T-helper 17 cell (primary cell): ENCODE data around the gene UHRF1. TPM values are rescaled to one million over a fixed set of nuclear protein-coding genes. Genes with fewer than 3 reads are reported as not detected.

ENCODE experiments used
- ATAC-seq: fragments of 150-1000 bp; cut with Tn5 transposase; 2 replicates; pipeline ENCODE4 v1.10.0; 2021; ENCODE audit warnings: mild to moderate bottlenecking, moderate library complexity
- DNase-seq, 3 donors: peaks; one replicate each; pipeline versions ENCODE4 v3.0.0 to v3.0.0-alpha.2; 2020 to 2021
- H3K9me3 ChIP-seq: one replicate; pipeline ENCODE4 v1.7.0; 2013; ENCODE audit warnings: low read length, mild to moderate bottlenecking; ENCODE audit not compliant: control insufficient read depth, poor library complexity, severe bottlenecking
- H3K27ac Mint-ChIP-seq: one replicate; pipeline ENCODE4 v1.8.0; 2022; ENCODE audit warnings: mild to moderate bottlenecking, moderate library complexity, mixed read lengths
- H3K27me3 Mint-ChIP-seq: one replicate; pipeline ENCODE4 v1.8.0; 2022; ENCODE audit warnings: mixed read lengths
- H3K36me3 Mint-ChIP-seq: one replicate; pipeline ENCODE4 v1.8.0; 2022; ENCODE audit warnings: low read depth, mixed read lengths
- H3K4me1 Mint-ChIP-seq: one replicate; pipeline ENCODE4 v1.8.0; 2022; ENCODE audit warnings: mild to moderate bottlenecking, mixed read lengths
- H3K4me3 Mint-ChIP-seq: one replicate; pipeline ENCODE4 v1.8.0; 2022; ENCODE audit warnings: mild to moderate bottlenecking, moderate library complexity, mixed read lengths
- total RNA-seq, 4 donors: library from RNA in 2 of 4; stranded (reverse) in 2 of 4; gene quantifications; one replicate each; pipeline ENCODE4 v1.2.3 and lab custom pipeline; 2022 to 2026

Gene UHRF1
- total RNA-seq, 2 donors from 2014 or later: 0.12 to 0.34 TPM

- H3K9me3 ChIP-seq: no peaks in the 10 kb centered on the region
- Mint-ChIP-seq H3K4me3 (peak overlapping the region; percentile 92), H3K4me1 (peaks cover 25% of the 10 kb centered on the region), H3K27me3 (no peaks in the 10 kb centered on the region), H3K36me3 (no peaks in the 10 kb centered on the region), H3K27ac (peak overlapping the region; percentile 92)
- ATAC-seq (peak; percentile 94), DNase-seq (peak; percentile 91 to 94 (median 93))
These were observed 744 bp downstream of the UHRF1 start for GRCh38 chr19:4909897-4910593.

- Mint-ChIP-seq H3K4me3 (peak overlapping the region; percentile 92), H3K27ac (peak overlapping the region; percentile 92), H3K27me3 (no peaks in the 10 kb centered on the region), H3K36me3 (no peaks in the 10 kb centered on the region), H3K4me1 (peaks cover 29% of the 10 kb centered on the region)
- DNase-seq: no peak
- ATAC-seq: no peak
- no peaks in the 10 kb centered on the region for H3K9me3 ChIP-seq
These were observed 1.4 kb downstream of the UHRF1 start for GRCh38 chr19:4910594-4911281.

GRCh38 chr19:4911314-4911713 is 2.0 kb downstream of the UHRF1 start:
- Mint-ChIP-seq H3K4me1 (peaks cover 33% of the 10 kb centered on the region), H3K36me3 (no peaks in the 10 kb centered on the region), H3K27ac (peak overlapping the region; percentile 92), H3K27me3 (no peaks in the 10 kb centered on the region), H3K4me3 (peak overlapping the region; percentile 92)
- no peaks in the 10 kb centered on the region for H3K9me3 ChIP-seq
- DNase-seq: no peak
- no peak for ATAC-seq

- H3K4me1 Mint-ChIP-seq: peaks cover 37% of the 10 kb centered on the region
- DNase-seq: peak; percentile 41 to 51 (median 50)
- peaks cover 3% of the 10 kb centered on the region for H3K36me3 Mint-ChIP-seq
- ATAC-seq: peak; percentile 49
- H3K27me3 Mint-ChIP-seq: no peaks in the 10 kb centered on the region
- H3K4me3 Mint-ChIP-seq: peak overlapping the region; percentile 92
- H3K9me3 ChIP-seq: no peaks in the 10 kb centered on the region
- H3K27ac Mint-ChIP-seq: peak overlapping the region; percentile 92
These were observed 2.7 kb downstream of the UHRF1 start for GRCh38 chr19:4911786-4912672.

GRCh38 chr19:4913996-4914735 is 4.9 kb downstream of the UHRF1 start:
- DNase-seq (no peak), ATAC-seq (no peak)
- Mint-ChIP-seq H3K27ac (peak overlapping the region; percentile 96), H3K4me3 (peak overlapping the region; percentile 99), H3K27me3 (no peaks in the 10 kb centered on the region), H3K36me3 (peaks cover 3% of the 10 kb centered on the region), H3K4me1 (peaks cover 34% of the 10 kb centered on the region)
- H3K9me3 ChIP-seq: no peaks in the 10 kb centered on the region

GRCh38 chr19:4914736-4915501 is 5.6 kb downstream of the UHRF1 start:
- Mint-ChIP-seq H3K27ac (peak overlapping the region; percentile 96), H3K36me3 (peaks cover 3% of the 10 kb centered on the region), H3K4me3 (peak overlapping the region; percentile 99), H3K27me3 (no peaks in the 10 kb centered on the region), H3K4me1 (peaks cover 34% of the 10 kb centered on the region)
- peak; percentile 76 for ATAC-seq
- no peaks in the 10 kb centered on the region for H3K9me3 ChIP-seq
- DNase-seq: peak; percentile 48 to 65 (median 54)

- no peaks in the 10 kb centered on the region for H3K9me3 ChIP-seq
- Mint-ChIP-seq H3K27me3 (no peaks in the 10 kb centered on the region), H3K4me1 (peaks cover 31% of the 10 kb centered on the region), H3K36me3 (peaks cover 3% of the 10 kb centered on the region), H3K27ac (peak overlapping the region; percentile 96), H3K4me3 (peak overlapping the region; percentile 99)
- ATAC-seq (peak; percentile 30), DNase-seq (peak in 1 of 3 donors; percentile 24)
These were observed 7.2 kb downstream of the UHRF1 start for GRCh38 chr19:4916292-4917082.

GRCh38 chr19:4922530-4923275 is 13.4 kb downstream of the UHRF1 start:
- Mint-ChIP-seq H3K4me1 (no peaks in the 10 kb centered on the region), H3K27ac (no peak overlapping the region)
- no peak for ATAC-seq

GRCh38 chr19:4923276-4923747 is 14.0 kb downstream of the UHRF1 start:
- Mint-ChIP-seq H3K4me3 (no peak overlapping the region), H3K27me3 (no peaks in the 10 kb centered on the region), H3K36me3 (no peaks in the 10 kb centered on the region), H3K4me1 (no peaks in the 10 kb centered on the region), H3K27ac (no peak overlapping the region)
- no peak for DNase-seq
- no peak for ATAC-seq
- H3K9me3 ChIP-seq: no peaks in the 10 kb centered on the region

More at GRCh38 chr19:4922530-4923275, 13.4 kb downstream of the UHRF1 start:
- Mint-ChIP-seq H3K4me3 (no peak overlapping the region), H3K27me3 (no peaks in the 10 kb centered on the region), H3K36me3 (no peaks in the 10 kb centered on the region)
- no peak for DNase-seq
- no peaks in the 10 kb centered on the region for H3K9me3 ChIP-seq

- Mint-ChIP-seq H3K36me3 (no peaks in the 10 kb centered on the region), H3K4me1 (no peaks in the 10 kb centered on the region), H3K4me3 (no peak overlapping the region), H3K27me3 (no peaks in the 10 kb centered on the region), H3K27ac (no peak overlapping the region)
- DNase-seq (no peak), ATAC-seq (no peak)
- no peaks in the 10 kb centered on the region for H3K9me3 ChIP-seq
These were observed 19.9 kb downstream of the UHRF1 start for GRCh38 chr19:4929186-4929585.

- H3K9me3 ChIP-seq: no peaks in the 10 kb centered on the region
- ATAC-seq (no peak), DNase-seq (no peak)
- H3K27me3 Mint-ChIP-seq: no peaks in the 10 kb centered on the region
- H3K4me3 Mint-ChIP-seq: no peak overlapping the region
- H3K27ac Mint-ChIP-seq: no peak overlapping the region
- no peaks in the 10 kb centered on the region for H3K36me3 Mint-ChIP-seq
- no peaks in the 10 kb centered on the region for H3K4me1 Mint-ChIP-seq
These were observed 21.4 kb downstream of the UHRF1 start for GRCh38 chr19:4930664-4931063.
